ENCODE measurements around the gene B4GALT5.

The B4GALT5 gene

DNA sequence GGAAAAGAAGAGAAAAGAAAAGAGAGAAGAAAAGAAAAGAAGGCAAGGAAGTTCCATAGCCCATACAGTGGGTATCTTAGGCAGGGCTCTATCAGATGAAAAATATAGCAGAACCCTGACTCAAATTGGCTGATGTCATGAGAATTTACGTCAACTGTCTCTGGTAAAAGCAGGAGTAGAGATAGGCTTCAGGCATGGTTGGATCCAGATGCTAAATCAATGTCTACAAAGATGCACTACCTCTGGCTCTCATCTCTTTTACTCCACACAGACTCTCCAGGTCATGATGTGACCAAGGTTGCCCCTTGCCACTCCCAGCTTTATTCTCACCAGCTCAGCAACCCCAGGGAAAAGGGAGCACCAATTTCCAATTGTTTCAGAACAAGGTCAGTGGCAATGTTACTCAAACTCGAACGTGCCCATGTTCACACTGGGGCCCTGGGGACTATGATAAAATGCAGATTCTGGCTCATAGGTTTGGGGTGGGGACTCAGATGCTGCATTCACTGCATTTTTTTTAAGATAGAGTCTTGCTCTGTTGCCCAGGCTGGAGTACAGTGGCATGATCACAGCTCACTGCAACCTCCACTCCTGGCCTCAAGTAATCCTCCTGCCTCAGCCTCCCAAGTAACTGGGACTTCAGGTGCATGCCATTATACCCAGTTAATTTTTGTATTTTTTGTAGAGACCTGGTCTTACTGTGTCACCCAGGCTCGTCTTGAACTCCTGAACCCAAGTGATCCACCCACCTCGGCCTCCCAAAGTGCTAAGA lies 112.3 kb downstream of the B4GALT5 start:
- DNase-seq = no peak

GRCh38 chr20:49599746-49600113 lies 113.9 kb downstream of the B4GALT5 start:
- no peak for DNase-seq

GRCh38 chr20:49597825-49598395 lies 115.8 kb downstream of the B4GALT5 start:
- no peak for DNase-seq

DNA sequence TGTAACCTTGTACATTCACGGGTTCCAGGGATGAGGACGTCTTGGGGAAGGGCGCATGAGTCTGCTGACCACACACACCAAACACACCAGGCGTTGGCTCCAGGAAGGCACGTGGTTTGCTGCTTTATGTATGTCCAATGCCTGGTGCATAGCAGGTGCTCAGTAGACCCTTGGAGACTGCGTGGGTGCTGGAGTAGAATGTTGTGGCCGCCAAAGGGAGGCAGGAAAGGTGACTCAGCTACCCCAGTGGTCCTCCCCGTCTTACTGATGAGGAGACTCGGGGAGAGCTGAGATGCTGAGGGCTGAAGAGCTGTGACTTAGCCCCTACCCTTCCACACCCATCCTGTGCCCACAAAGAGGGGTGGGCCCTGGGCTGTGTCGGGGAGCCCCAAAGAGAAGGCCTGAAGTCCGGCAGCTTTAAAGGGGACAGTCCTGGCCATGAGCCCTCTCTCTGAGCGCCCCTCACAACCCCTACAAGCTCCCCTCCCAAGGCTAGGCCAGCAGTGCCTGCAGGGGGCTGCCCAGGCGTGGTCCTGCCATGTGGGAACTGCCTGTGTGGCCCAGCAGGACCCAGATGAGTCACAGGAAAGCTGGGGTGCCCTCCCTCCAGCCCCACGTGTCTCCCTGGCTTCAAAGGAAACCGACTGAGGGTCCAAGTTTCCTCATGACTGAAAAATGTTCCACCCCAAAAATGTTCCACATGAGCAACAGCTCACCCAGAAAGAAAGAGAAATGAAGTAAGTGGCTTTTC lies 117.7 kb downstream of the B4GALT5 start:
- no peak for DNase-seq

- no peak for DNase-seq
Measured at GRCh38 chr20:49595346-49595745, 118.3 kb downstream of the B4GALT5 start.

GRCh38 chr20:49594931-49595315 lies 118.8 kb downstream of the B4GALT5 start:
- no peak for DNase-seq

GRCh38 chr20:49594143-49594930 lies 119.3 kb downstream of the B4GALT5 start:
- DNase-seq = no peak

DNA sequence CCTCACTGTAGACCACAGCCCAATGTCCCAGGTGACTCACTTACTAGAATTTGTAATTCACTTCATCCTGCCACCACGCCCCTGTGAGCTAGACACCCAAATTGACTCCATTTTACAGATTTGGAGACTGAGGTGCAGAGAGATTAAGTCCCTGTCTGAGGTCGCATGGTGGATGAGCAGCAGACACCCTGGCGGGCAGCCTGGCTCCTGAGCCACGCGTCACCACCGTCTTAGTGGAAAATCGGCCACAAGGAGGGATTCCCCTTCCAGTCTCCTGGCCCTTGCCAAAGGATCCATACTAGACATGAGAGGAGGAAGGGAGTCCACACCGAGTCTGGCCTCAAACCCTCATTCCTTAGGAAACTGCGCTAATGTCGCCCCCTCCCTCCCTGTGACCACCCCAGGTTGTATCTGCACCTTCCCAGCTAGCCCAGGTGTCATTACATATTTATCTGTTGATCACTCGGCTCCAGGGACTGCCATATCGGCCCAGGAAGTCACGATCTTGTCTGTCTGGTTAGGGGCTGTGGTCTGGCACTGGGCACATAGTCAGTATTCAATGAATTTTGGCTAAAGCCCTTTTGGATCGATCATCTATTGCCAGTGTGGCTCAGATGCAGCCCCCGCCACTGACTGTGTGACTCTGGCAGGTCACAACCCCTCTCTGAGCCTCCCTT lies 120.1 kb downstream of the B4GALT5 start:
- no peak for DNase-seq

GRCh38 chr20:49592120-49592519 lies 121.6 kb downstream of the B4GALT5 start:
- DNase-seq = no peak

- peak; percentile 12 for DNase-seq
Measured at GRCh38 chr20:49591217-49591865, 122.3 kb downstream of the B4GALT5 start.

DNA sequence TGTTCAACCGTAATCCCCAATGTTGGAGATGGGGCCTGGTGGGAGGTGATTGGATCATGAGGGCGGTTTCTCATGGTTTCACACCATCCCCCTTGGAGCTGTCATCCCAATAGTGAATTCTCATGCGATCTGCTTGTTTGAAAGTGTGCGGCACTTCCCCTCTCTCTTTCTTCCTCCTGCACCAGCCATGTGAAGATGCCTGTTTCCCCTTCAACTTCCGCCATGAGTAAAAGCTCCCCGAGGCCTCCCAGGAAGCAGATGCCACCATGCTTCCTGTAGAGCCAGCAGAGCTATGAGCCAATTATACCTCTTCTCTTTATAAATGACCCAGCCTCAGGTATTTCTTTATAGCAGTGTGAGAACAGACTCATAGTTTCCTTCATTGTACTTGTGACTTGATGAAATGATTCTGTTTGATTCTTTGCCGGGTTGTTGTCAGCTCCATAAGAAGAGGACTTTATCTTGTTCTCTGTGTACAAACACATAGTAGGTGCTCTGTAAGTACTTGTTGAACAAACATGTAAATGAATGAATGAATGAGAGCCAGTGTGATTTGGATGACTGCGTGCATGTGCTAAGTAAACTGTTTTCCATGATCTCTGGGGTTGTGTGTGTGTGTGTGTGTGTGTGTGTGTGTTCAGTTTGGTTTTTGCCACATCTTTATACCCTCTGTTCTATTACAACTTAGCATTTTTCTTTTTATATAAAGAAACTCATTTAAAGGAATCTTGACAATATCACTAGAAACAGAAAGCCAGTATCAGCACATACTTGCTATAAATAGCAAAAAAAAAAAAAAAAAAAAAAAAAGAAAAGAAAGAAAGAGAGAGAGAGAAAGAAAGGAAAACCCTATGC lies 123.3 kb downstream of the B4GALT5 start:
- DNase-seq = no peak

- no peak for DNase-seq
Measured at GRCh38 chr20:49589747-49590146, 123.9 kb downstream of the B4GALT5 start.

GRCh38 chr20:49587111-49587570 lies 126.5 kb downstream of the B4GALT5 start:
- no peak for DNase-seq

DNA sequence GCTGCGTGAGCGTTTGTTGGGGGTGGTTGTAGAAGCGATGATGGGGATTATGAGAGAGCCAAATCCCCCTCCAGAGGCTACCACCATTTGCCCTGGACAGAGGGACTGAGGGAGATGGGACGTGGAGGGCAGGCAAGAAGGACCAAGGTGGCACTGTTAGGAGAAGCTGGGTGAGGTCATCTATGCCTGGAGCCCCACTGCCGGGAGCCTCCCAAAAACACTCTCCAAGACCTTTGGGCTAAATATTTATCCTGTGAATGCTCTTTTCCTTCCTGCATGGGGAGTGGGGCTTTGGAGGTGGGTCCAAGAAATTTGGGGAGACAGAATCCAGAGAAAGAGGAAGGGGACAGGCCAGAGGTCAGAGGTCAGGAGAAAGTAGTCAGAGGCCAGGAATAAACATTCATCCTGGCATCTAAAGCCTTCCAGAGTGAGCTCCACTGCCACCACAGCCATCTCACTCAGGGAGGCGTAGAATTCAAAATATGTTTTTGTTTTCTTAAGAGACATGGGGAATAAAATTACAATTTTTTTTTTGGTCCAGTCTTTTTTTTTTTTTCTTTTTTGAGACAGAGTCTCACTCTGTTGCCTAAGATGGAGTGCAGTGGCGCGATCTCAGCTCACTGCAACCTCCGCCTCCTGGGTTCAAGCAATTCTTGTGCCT lies 128.0 kb downstream of the B4GALT5 start:
- DNase-seq = no peak

- no peak for DNase-seq
Measured at GRCh38 chr20:49584418-49585382, 129.0 kb downstream of the B4GALT5 start.

- DNase-seq = peak; percentile 3
Measured at GRCh38 chr20:49583669-49584417, 129.8 kb downstream of the B4GALT5 start.

DNA sequence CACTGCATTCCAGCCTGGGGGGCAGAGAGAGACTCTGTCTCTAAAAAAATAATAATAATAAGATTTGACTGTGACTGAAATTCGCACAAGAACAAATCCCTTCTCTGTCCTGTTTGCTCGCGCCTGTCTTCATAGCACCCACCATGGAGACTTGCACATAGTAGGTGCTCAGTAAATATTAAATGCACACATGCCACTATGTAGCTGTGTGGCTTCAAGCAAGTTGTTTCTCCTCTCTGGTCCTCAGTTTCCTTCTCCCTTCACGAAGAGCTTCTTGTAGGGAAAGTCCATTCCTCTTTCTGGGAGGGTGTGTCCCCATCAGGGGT lies 130.4 kb downstream of the B4GALT5 start:
- no peak for DNase-seq

All from hematopoietic multipotent progenitor cell treated with erythropoietin and hydrocortisone succinate and interleukin-3 and kit ligand, for 8 days (in vitro differentiated cells).